ENCODE measurements around the gene RBM20. TPM values are rescaled to one million over a fixed set of nuclear protein-coding genes. Genes with fewer than 3 reads are reported as not detected.

Gene RBM20
- total RNA-seq, 1 experiment from 2014 or later = 0.17 TPM

- no peak overlapping the region for H3K18ac ChIP-seq (ENCODE audit: insufficient read length, low read depth, low read length)
- no peak overlapping the region for H3K4me3 Mint-ChIP-seq
- no peaks in the 10 kb centered on the region; the same call in 1 of the 2 replicates for H3K27me3 Mint-ChIP-seq (ENCODE audit: low read depth)
- no peak overlapping the region for H4K8ac ChIP-seq (replicated peaks; ENCODE audit: insufficient read length, low read depth, low read length)
- no peaks in the 10 kb centered on the region for H3K23me2 ChIP-seq (ENCODE audit: insufficient read length, low read depth, low read length, poor library complexity, severe bottlenecking)
- DNase-seq = no peak
- no peaks in the 10 kb centered on the region for H3K27me3 ChIP-seq (ENCODE audit: insufficient read depth, low read length)
- no peak overlapping the region for H2BK20ac ChIP-seq (ENCODE audit: low read depth, low read length, poor library complexity, severe bottlenecking)
- H2AFZ ChIP-seq (ENCODE audit: low read length) = no peak overlapping the region
- H3K4me2 ChIP-seq (ENCODE audit: insufficient read depth, insufficient read length, low read length) = no peak overlapping the region
- H3K56ac ChIP-seq (ENCODE audit: insufficient read length, low read depth, low read length) = no peak overlapping the region
- no peak overlapping the region for H3T11ph ChIP-seq (ENCODE audit: low read length)
- no peak overlapping the region for H2BK120ac ChIP-seq (ENCODE audit: low read depth, low read length, poor library complexity, severe bottlenecking)
- no peak overlapping the region for H3K14ac ChIP-seq (ENCODE audit: insufficient read depth, low read length)
- no peak overlapping the region for H3K27ac ChIP-seq (ENCODE audit: insufficient read length, low read depth, low read length)
- no peaks in the 10 kb centered on the region for H4K20me1 ChIP-seq (ENCODE audit: control insufficient read depth, insufficient read depth, insufficient read length)
- no peaks in the 10 kb centered on the region for H3K4me1 ChIP-seq (ENCODE audit: insufficient read depth, low read length)
- no peak overlapping the region for H3K27ac Mint-ChIP-seq
- no peaks in the 10 kb centered on the region for H3K36me3 Mint-ChIP-seq (ENCODE audit: insufficient read depth in 1 of 3, low read depth in 3 of 3)
- no peak overlapping the region for H4K5ac ChIP-seq (ENCODE audit: insufficient read length, low read depth, low read length)
- H3K9ac ChIP-seq (ENCODE audit: extremely low read depth, insufficient read length, low read length) = no peak overlapping the region
- no peak overlapping the region for H3K23ac ChIP-seq (ENCODE audit: insufficient read length, low read depth, low read length)
- H3K9me3 Mint-ChIP-seq = no peaks in the 10 kb centered on the region
- H3K4me1 Mint-ChIP-seq = peaks cover 5 to 6% of the 10 kb centered on the region in 2 experiments
- H4K91ac ChIP-seq (ENCODE audit: insufficient read length, low read depth, low read length) = no peak overlapping the region
- no peak overlapping the region for H2BK15ac ChIP-seq (ENCODE audit: low read depth, low read length)
- no peak overlapping the region for H2BK12ac ChIP-seq (ENCODE audit: insufficient read length, low read depth, low read length)
- TF ChIP-seq CTCF (conservative IDR thresholded peaks at IDR 0.05) = no peak
- H3K79me1 ChIP-seq (ENCODE audit: insufficient read depth, low read depth, low read length, poor library complexity, severe bottlenecking) = no peaks in the 10 kb centered on the region
- H3K79me2 ChIP-seq (ENCODE audit: insufficient read depth, low read length) = no peaks in the 10 kb centered on the region
- H2BK5ac ChIP-seq (ENCODE audit: insufficient read length, low read length) = no peak overlapping the region
- no peak overlapping the region for H3K4ac ChIP-seq (ENCODE audit: low read depth, low read length)
- H3K9me3 ChIP-seq (ENCODE audit: control insufficient read depth, low read depth, low read length) = no peaks in the 10 kb centered on the region
- WGBS (ENCODE audit: extremely low coverage, insufficient read length, low lambda C conversion rate) = no CpG with 5 or more reads among the region's 4 CpGs
- no peak overlapping the region for H2AK5ac ChIP-seq (ENCODE audit: insufficient read length, low read length)
Measured at GRCh38 chr10:110806335-110806734, 162.2 kb downstream of the RBM20 start.
